ENCODE data around the gene HSBP1. TPM values are rescaled to one million over a fixed set of nuclear protein-coding genes. Genes with fewer than 3 reads are reported as not detected.

HSBP1 gene
- total RNA-seq, 1 donor from 2014 or later: 88.8 TPM

DNA sequence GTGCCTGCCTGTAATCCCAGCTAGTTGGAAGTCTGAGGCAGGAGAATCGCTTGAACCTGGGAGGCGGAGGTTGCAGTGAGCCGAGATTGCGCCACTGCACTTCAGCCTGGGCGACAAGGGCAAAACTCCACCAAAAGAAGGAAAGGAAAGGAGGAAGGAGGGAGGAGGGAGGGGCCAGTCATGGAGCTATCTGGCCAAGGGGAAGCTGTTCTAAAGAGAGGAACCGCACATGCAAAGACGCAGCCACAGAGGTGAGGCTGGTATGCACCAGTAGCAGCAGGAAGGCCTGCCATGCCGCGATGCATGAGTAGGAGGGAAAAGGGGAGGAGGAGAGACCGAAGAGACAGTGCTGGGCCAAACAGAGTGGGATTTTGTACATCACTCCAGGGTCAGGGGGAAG, 35.9 kb downstream of the HSBP1 start:
- DNase-seq (ENCODE audit: low spot score): no peak
- TF ChIP-seq, protein P1, sequence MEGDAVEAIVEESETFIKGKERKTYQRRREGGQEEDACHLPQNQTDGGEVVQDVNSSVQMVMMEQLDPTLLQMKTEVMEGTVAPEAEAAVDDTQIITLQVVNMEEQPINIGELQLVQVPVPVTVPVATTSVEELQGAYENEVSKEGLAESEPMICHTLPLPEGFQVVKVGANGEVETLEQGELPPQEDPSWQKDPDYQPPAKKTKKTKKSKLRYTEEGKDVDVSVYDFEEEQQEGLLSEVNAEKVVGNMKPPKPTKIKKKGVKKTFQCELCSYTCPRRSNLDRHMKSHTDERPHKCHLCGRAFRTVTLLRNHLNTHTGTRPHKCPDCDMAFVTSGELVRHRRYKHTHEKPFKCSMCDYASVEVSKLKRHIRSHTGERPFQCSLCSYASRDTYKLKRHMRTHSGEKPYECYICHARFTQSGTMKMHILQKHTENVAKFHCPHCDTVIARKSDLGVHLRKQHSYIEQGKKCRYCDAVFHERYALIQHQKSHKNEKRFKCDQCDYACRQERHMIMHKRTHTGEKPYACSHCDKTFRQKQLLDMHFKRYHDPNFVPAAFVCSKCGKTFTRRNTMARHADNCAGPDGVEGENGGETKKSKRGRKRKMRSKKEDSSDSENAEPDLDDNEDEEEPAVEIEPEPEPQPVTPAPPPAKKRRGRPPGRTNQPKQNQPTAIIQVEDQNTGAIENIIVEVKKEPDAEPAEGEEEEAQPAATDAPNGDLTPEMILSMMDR (IDR thresholded peaks at IDR 0.05): no peak
- Mint-ChIP-seq H3K4me1 (ENCODE audit: low read depth) (no peaks in the 10 kb centered on the region), H3K27me3 (ENCODE audit: low read depth) (peaks cover 3% of the 10 kb centered on the region), H3K9me3 (ENCODE audit: low read depth) (no peaks in the 10 kb centered on the region), H3K4me3 (ENCODE audit: unreplicated experiment) (no peak overlapping the region), H3K36me3 (ENCODE audit: low read depth) (no peaks in the 10 kb centered on the region), H3K27ac (ENCODE audit: unreplicated experiment) (no peak overlapping the region)

DNA sequence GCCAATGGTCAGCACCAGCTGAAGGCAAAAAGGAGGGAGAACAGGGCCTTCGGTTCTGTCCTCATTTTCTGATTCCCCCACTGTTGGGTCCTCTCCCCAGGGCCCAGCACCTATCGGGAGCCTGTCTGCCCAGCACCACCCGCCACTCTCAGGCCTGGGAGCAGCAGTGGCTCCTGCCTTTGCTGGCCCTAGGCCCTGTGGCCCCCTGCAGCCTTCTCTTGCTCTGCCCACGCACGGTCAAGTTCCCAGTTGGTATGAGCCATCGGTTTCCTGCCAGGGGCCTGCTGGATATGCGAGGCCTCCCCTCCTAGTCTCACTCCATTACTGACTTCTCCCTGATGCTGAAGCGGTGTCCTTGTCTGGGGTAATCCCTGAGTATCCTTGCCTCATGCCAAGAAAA, 37.5 kb downstream of the HSBP1 start:
- no peaks in the 10 kb centered on the region for H3K9me3 Mint-ChIP-seq (ENCODE audit: low read depth)
- H3K36me3 Mint-ChIP-seq (ENCODE audit: low read depth): no peaks in the 10 kb centered on the region
- TF ChIP-seq, protein P1 (IDR thresholded peaks at IDR 0.05): no peak

DNA sequence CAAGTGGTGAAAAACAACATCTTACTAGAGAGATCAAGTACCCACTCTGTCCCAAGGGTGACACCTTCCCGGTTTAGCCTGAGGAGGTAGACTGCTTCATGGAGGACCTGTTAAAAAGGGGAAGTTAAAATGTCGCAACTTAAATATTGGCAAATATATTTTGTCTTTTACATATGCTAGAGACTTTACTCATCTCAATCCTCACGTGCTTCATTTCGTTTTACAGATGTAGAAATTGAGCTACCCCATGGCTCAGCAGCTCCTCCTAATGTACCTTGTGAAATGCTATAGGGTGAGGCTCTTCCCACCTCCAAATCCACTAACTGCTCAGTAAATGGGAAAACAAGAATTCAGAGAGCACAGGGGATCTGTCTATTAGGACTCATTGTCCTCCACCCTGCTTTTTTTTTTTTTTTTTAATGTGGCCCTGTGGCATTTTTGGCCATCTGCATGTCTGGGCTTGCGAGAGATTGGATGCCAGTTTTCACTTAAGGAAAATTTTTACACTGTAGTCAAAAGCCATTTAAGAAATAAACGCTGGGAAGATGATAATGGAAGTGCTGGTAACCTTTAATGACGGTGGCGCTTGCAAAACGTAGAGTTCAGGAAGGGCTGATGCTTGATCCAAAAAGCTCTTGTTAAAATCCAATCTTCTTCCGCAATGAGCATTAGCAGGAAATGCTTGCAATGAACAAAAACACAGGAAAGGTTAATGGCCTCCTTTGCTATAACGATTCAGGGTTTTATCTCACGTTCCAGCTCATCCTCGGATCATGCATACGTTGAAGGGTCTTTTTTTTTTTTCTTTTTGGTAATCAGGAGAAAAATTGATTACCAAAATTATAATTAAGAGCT, 39.8 kb downstream of the HSBP1 start:
- Mint-ChIP-seq H3K4me1 (ENCODE audit: low read depth) (no peaks in the 10 kb centered on the region), H3K9me3 (ENCODE audit: low read depth) (no peaks in the 10 kb centered on the region), H3K4me3 (ENCODE audit: unreplicated experiment) (no peak overlapping the region), H3K27me3 (ENCODE audit: low read depth) (peaks cover 7% of the 10 kb centered on the region), H3K27ac (ENCODE audit: unreplicated experiment) (no peak overlapping the region), H3K36me3 (ENCODE audit: low read depth) (no peaks in the 10 kb centered on the region)
- TF ChIP-seq, protein P1 (IDR thresholded peaks at IDR 0.05): no peak
- no peak for DNase-seq (ENCODE audit: low spot score)

More for the DNA sequence above, 37.5 kb downstream of the HSBP1 start:
- Mint-ChIP-seq H3K27me3 (ENCODE audit: low read depth) (peaks cover 3% of the 10 kb centered on the region), H3K27ac (ENCODE audit: unreplicated experiment) (no peak overlapping the region), H3K4me1 (ENCODE audit: low read depth) (no peaks in the 10 kb centered on the region), H3K4me3 (ENCODE audit: unreplicated experiment) (no peak overlapping the region)
- DNase-seq (ENCODE audit: low spot score): no peak

DNA sequence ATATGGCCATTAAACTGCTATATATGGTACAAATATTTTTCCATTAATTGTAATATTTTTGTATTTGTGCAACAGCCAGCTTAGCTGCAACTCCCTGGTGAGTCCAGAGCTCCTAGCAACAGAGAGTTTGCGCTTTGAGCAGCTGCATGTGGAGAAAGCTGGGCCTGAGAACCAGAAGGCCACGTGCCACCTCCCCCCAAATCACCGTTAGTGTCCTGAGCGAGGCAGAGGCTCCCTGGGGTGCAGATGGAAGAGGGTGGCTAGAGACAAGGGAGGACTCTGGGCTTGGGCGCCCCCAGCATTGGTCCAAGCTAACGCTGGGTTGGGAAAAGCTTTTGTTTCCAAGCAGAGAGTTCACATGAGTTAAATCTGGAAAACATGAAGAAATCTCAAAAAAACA, 41.6 kb downstream of the HSBP1 start:
- H3K9me3 Mint-ChIP-seq (ENCODE audit: low read depth): no peaks in the 10 kb centered on the region
- H3K27ac Mint-ChIP-seq (ENCODE audit: unreplicated experiment): no peak overlapping the region
- no peak for DNase-seq (ENCODE audit: low spot score)
- H3K4me1 Mint-ChIP-seq (ENCODE audit: low read depth): no peaks in the 10 kb centered on the region
- peaks cover 8% of the 10 kb centered on the region for H3K27me3 Mint-ChIP-seq (ENCODE audit: low read depth)
- H3K36me3 Mint-ChIP-seq (ENCODE audit: low read depth): no peaks in the 10 kb centered on the region
- H3K4me3 Mint-ChIP-seq (ENCODE audit: unreplicated experiment): no peak overlapping the region
- TF ChIP-seq, protein P1 (IDR thresholded peaks at IDR 0.05): no peak

DNA sequence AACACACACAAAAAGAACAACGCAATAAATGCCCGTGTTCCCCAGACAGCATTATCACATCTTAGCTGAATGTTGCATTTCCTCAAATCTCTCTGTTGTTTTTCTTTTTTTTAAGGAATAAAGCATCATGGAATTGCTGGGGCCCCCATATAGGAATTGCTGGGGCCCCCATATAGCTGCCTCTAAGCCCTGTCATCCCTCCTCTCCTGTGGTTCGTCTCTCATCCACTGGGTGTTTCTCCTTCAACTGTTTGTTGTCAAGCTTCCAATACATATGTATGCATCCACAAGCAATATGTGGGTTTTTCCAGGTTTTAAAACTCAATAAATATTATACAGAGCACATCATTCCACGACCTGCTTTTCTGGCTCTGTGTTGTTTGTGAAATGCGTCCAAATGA, 43.2 kb downstream of the HSBP1 start:
- H3K4me3 Mint-ChIP-seq (ENCODE audit: unreplicated experiment): no peak overlapping the region

More for the DNA sequence above, 43.2 kb downstream of the HSBP1 start:
- DNase-seq (ENCODE audit: low spot score): no peak
- Mint-ChIP-seq H3K9me3 (ENCODE audit: low read depth) (no peaks in the 10 kb centered on the region), H3K4me1 (ENCODE audit: low read depth) (no peaks in the 10 kb centered on the region), H3K36me3 (ENCODE audit: low read depth) (no peaks in the 10 kb centered on the region), H3K27me3 (ENCODE audit: low read depth) (peaks cover 13% of the 10 kb centered on the region), H3K27ac (ENCODE audit: unreplicated experiment) (no peak overlapping the region)
- TF ChIP-seq, protein P1 (IDR thresholded peaks at IDR 0.05): no peak

All from chondrocyte (in vitro differentiated cells).